HepG2 (cell line): ENCODE results near the gene RNPS1. TPM values are rescaled to one million over a fixed set of nuclear protein-coding genes. Genes with fewer than 3 reads are reported as not detected.

ENCODE experiments used
- AFF4 ChIP-seq: sonication (generic); formaldehyde crosslinking; IDR thresholded peaks from 2 replicates; pipeline ENCODE4 v1.4.0; 2020; ENCODE audit warnings: missing genetic modification reagents
- ARNTL ChIP-seq: sonication (generic); formaldehyde crosslinking; IDR thresholded peaks from 2 replicates; pipeline ENCODE4 v1.4.0; 2020; ENCODE audit warnings: mild to moderate bottlenecking, missing genetic modification reagents
- CBX5 ChIP-seq: sonication (generic); formaldehyde crosslinking; IDR thresholded peaks from 2 replicates; pipeline ENCODE4 v1.4.0; 2020; ENCODE audit warnings: missing genetic modification reagents, borderline replicate concordance
- FOXA1 ChIP-seq, 2 experiments: fragments of 450-650 bp in 1 of 2; sonication (generic) in 1 of 2; formaldehyde crosslinking in 1 of 2; IDR thresholded peaks; 2 replicates each; pipeline versions ENCODE4 v1.4.0 to v1.6.1; 2016 to 2020; ENCODE audit warnings: missing genetic modification reagents in 1 of 2
- HIC2 ChIP-seq: sonication (generic); formaldehyde crosslinking; IDR thresholded peaks from 2 replicates; pipeline ENCODE4 v1.9.0; 2022; ENCODE audit warnings: low read depth, missing genetic modification reagents
- HOXA9 ChIP-seq: sonication (generic); formaldehyde crosslinking; IDR thresholded peaks from 2 replicates; pipeline ENCODE4 v1.8.1; 2022; ENCODE audit warnings: missing genetic modification reagents, mild to moderate bottlenecking, moderate library complexity, borderline replicate concordance
- JUNB ChIP-seq: sonication (generic); formaldehyde crosslinking; IDR thresholded peaks from 2 replicates; pipeline ENCODE4 v1.8.0; 2022; ENCODE audit warnings: missing genetic modification reagents, mild to moderate bottlenecking, borderline replicate concordance
- NR2F1 ChIP-seq, 2 experiments: fragments of 450-650 bp in 1 of 2; formaldehyde crosslinking in 1 of 2; IDR thresholded peaks; 2 replicates each; pipeline versions ENCODE4 v1.5.0 to v1.6.1; 2016 to 2020; ENCODE audit warnings: mild to moderate bottlenecking in 1 of 2, missing compliant biosample characterization in 1 of 2, missing genetic modification reagents in 1 of 2, moderate library complexity in 1 of 2
- NR3C1 ChIP-seq: sonication (generic); formaldehyde crosslinking; IDR thresholded peaks from 2 replicates; pipeline ENCODE4 v1.4.0; 2020; ENCODE audit warnings: missing genetic modification reagents
- PHF8 ChIP-seq: sonication (generic); formaldehyde crosslinking; IDR thresholded peaks from 2 replicates; pipeline ENCODE4 v1.5.0; 2020; ENCODE audit warnings: missing genetic modification reagents
- REL ChIP-seq: sonication (generic); formaldehyde crosslinking; conservative IDR thresholded peaks from 2 replicates; pipeline ENCODE4 v1.8.0; 2022; ENCODE audit warnings: mild to moderate bottlenecking, missing genetic modification reagents, moderate library complexity
- SALL2 ChIP-seq: sonication (generic); formaldehyde crosslinking; IDR thresholded peaks from 2 replicates; pipeline ENCODE4 v1.8.1; 2023; ENCODE audit warnings: mild to moderate bottlenecking, missing genetic modification reagents, inconsistent platforms
- ZBTB33 ChIP-seq: sonication (generic); formaldehyde crosslinking; IDR thresholded peaks from 2 replicates; pipeline ENCODE4 v1.4.0; 2020; ENCODE audit warnings: missing genetic modification reagents
- ZFP82 ChIP-seq: sonication (generic); formaldehyde crosslinking; IDR thresholded peaks from 2 replicates; pipeline ENCODE4 v1.5.1; 2020; ENCODE audit warnings: mild to moderate bottlenecking, missing genetic modification reagents, borderline replicate concordance
- ZNF317 ChIP-seq: sonication (generic); formaldehyde crosslinking; IDR thresholded peaks from 2 replicates; pipeline ENCODE4 v1.5.0; 2020; ENCODE audit warnings: mild to moderate bottlenecking, missing genetic modification reagents
- ZNF362 ChIP-seq: sonication (generic); formaldehyde crosslinking; IDR thresholded peaks from 2 replicates; pipeline ENCODE4 v1.4.0; 2020; ENCODE audit warnings: missing genetic modification reagents, mild to moderate bottlenecking, borderline replicate concordance
- ZNF414 ChIP-seq: sonication (generic); formaldehyde crosslinking; IDR thresholded peaks from 2 replicates; pipeline ENCODE4 v1.5.0; 2020; ENCODE audit warnings: missing genetic modification reagents
- ZNF44 ChIP-seq: sonication (generic); formaldehyde crosslinking; IDR thresholded peaks from 2 replicates; pipeline ENCODE4 v1.5.1; 2020; ENCODE audit warnings: mild to moderate bottlenecking, missing genetic modification reagents
- ZNF83 ChIP-seq: sonication (generic); formaldehyde crosslinking; IDR thresholded peaks from 2 replicates; pipeline ENCODE4 v1.4.0; 2020; ENCODE audit warnings: missing genetic modification reagents, mild to moderate bottlenecking, borderline replicate concordance
- polyA plus RNA-seq, 8 experiments: library from polyadenylated mRNA; depleted of rRNA in 3 of 8; stranded (reverse) in 7 of 8; unstranded in 1 of 8; fragments of >200 nt; fragmentation: Illumina TruSeq in 4 of 8; extraction: Trizol in 4 of 8; gene quantifications; 2 replicates each; pipeline versions ENCODE4 v1.2.1 to v1.2.3, GENCODE V29; 2011 to 2016; ENCODE audit warnings: low read depth in 4 of 8, missing spikeins in 1 of 8, mixed read lengths in 1 of 8; ENCODE audit not compliant: insufficient read depth in 1 of 8
- total RNA-seq, 5 experiments: library from RNA; depleted of rRNA; stranded (reverse); fragments of >200 nt; fragmentation: Illumina TruSeq; extraction: Trizol; gene quantifications; 2 replicates each; pipeline ENCODE4 v1.2.3, GENCODE V29; 2016; ENCODE audit warnings: low read depth in 1 of 5

The RNPS1 gene
- total and polyA plus RNA-seq, 2 of the 13 experiments (the other 11 are each of a cell fraction or from before 2014, with no cell fraction given), result 126 to 133 TPM

- TF ChIP-seq ZNF317 (no peak), ZNF83 (CRISPR knock-in tag) (no peak), ZFP82 (no peak), ARNTL (CRISPR knock-in tag) (no peak), NR3C1 (CRISPR knock-in tag) (no peak), CBX5 (CRISPR knock-in tag) (no peak), ZBTB33 (no peak), ZNF414 (CRISPR knock-in tag) (no peak), JUNB (CRISPR knock-in tag) (no peak), PHF8 (CRISPR knock-in tag) (peak; percentile 32; the same call in 1 of the 2 replicates), REL (CRISPR knock-in tag) (no peak), FOXA1 (IDR thresholded peaks at IDR 0.05) (no peak), FOXA1 (CRISPR knock-in tag; IDR thresholded peaks at IDR 0.05) (no peak), HIC2 (no peak), SALL2 (CRISPR knock-in tag) (peak; percentile 65; the same call in 1 of the 2 replicates), HOXA9 (CRISPR knock-in tag) (no peak), ZNF362 (CRISPR knock-in tag) (no peak), NR2F1 (CRISPR knock-in tag; IDR thresholded peaks at IDR 0.05) (no peak), AFF4 (no peak), ZNF44 (CRISPR knock-in tag) (no peak)
These were observed 53.9 kb downstream of the RNPS1 start (continued) for GRCh38 chr16:2213817-2214718.
